Right lobe of liver (tissue), 4 donors: ENCODE data around the gene TDRD10.

ENCODE experiments used
- CTCF ChIP-seq, 4 donors: fragments of 200-600 bp in 3 of 4; fragments of 450-650 bp in 1 of 4; IDR thresholded peaks; one replicate each; pipeline versions ENCODE4 v1.5.1 to v1.8.0; 2016 to 2022; ENCODE audit warnings: antibody characterized with exemption in 4 of 4, mild to moderate bottlenecking in 2 of 4
- POLR2A ChIP-seq: fragments of 450-650 bp; IDR thresholded peaks from one replicate; pipeline ENCODE4 v1.6.1; 2017; ENCODE audit warnings: antibody characterized with exemption, mild to moderate bottlenecking
- donor health status: DM: no; HTN: no; CAD: no.
- donor health status: DM: no; HTN: no; CAD: no.
- donor health status: DM: no; HTN: yes; CAD: no.

- TF ChIP-seq CTCF (IDR thresholded peaks at IDR 0.05) (peak; percentile 59 to 83 (median 76)), POLR2A (no peak)
Observed at GRCh38 chr1:154546264-154547063, 44.4 kb downstream of the TDRD10 start.
